Brain pericyte (primary cell): ENCODE results near the gene TANGO6.
"Not testable (repeated sequence)": the region's sequence is repeated elsewhere in the genome, so short reads cannot be mapped to it uniquely, and the experiment has no call there.

Experiments used
- DNase-seq: peaks from one replicate; pipeline ENCODE4 v3.0.0-alpha.2; 2012; ENCODE audit warnings: low read depth, low spot score

Gene TANGO6

DNA sequence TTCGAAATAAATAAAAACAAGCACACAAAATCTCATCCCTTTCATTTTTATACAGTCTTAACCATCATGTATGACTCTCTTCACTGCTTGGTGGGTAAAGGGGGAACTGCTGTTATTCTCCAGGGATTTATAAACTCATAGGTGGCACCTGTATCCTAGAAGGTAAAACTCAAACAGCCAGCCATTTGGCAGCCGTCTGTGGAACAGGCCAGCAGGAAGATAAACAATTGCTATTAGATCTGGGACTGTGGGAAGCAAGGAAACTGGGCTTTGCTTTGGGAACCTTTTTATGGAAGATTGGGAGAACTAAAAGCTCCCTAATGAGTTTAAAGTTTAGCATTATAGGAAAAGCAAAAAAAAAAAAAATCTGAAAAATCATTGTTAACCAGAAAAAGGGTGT, 126.0 kb downstream of the TANGO6 start:
- DNase-seq, result no peak

DNA sequence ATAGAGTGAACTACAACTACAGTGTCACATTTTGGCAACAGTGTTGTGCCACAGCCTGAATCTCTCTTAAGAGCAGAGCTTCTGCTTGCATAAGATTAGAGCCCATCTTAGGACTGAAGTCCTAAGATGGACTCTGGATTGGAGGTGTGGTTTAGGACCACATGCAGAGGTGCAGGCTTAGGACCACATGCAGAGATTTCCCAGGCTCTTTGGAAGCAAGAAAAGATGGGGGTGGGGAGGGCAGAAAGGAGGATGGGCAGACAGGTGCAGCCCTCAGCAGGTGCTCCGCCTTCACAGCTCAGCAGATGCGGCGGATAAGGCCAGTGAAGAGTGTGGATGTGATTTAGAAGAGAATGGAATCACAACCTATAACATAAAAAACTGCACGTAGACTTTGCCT, 128.7 kb downstream of the TANGO6 start:
- no peak for DNase-seq

DNA sequence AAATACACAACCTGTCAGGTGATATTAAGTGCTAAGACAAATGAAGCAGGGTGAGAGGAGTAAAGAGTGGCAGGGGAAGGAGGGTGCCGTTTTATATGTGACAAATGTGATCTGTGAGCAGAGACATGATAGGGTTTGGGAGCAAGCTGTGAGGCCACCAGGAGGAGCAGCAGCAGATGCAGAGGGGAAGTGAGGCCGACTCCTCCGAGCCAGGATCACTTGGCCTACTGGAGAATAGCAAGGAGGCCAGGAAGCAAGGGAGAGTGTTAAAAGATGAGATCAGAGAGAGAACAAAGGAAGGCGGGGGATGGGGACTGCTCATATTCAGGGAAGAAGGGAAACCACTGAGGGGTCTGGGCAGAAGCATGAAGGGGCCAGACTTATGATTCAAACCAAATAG, 129.4 kb downstream of the TANGO6 start:
- DNase-seq, result no peak

DNA sequence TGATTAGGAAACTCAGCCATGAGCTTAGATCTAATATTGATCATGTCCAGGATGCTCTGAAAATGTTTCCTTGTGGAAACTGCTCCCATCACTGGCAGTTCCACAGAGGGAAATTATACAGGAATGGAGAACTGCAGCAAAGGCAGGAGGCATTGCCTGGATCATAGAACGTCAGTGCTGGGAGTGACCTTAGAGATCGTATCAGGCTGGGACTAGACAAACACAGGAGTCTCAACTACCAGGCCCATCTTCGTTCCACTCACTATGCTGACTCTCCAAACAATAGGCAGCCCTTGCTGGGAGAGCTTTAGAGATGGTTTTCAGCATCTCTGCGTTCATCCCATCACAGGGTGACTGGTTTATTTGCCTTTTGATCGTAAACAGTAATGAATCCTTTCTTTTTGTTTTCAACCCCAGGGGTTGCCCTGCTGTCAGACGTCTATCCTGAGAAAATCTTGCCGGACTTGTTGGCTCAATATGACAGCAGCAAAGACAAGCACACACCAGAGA, 130.3 kb downstream of the TANGO6 start:
- DNase-seq, result no peak

- no peak for DNase-seq
Observed at GRCh38 chr16:68978303-68978954, 135.1 kb downstream of the TANGO6 start.

DNA sequence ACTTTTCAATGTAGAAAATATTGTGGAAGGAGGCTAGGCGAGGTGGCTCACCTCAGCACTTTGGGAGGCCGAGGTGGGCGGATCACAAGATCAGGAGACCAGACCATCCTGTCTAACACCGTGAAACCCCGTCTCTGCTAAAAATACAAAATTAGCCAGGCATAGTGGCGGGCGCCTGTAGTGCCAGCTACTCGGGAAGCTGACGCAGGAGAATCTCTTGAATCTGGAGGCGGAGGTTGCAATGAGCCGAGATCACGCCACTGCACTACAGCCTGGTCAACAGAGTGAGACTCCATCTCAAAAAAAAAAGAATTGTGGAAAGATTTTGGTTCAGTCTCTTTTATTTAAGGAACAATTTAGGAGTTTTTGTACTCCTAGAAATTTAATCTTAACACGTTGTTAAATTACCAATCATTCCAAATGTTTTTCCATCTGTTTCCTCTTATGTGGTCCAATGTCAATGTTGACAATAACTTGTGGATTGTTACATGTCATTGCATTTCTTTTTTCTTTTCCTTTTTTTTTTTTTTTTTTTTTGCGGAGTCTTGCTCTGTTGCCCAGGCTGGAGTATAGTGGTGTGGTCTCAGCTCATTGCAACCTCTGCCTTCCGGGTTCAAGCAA, 137.5 kb downstream of the TANGO6 start:
- DNase-seq, result no peak

- no peak for DNase-seq
Observed at GRCh38 chr16:68981971-68982370, 138.6 kb downstream of the TANGO6 start.

DNA sequence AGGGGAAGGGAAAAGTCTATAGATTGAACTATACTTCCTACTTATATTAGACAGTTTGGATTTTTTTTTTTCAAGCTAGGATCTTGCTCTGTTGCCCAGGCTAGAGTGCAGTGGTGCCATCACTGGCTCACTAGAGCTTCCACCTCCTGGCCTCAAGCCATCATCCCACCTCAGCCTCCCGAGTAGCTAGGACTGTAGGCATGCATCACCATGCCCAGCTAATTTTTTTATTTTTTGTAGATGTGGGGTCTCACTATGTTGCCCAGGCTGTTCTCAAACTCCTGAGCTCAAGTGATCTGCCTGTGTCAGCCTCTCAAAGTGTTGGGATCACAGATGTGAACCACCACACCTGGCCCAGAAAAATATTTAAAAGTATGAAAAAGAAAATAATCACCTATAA, 141.1 kb downstream of the TANGO6 start:
- no peak for DNase-seq

DNA sequence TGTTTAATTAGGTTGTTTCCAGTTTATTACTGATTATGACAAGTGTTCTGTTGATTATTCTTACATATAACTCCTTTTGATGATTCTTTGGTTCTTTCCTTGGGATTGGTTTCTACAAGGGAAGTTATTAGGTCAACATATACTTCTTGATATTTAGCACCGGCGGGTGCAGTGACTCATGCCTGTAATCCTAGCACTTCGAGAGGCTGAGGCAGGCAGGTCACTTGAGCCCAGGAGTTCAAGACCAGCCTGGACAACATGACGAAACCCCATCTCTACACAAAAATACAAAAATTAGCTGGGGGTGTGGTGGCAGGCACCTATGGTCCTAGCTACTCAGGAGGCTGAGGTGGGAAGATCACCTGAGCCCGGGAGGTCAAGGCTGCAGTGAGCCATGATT, 141.9 kb downstream of the TANGO6 start:
- DNase-seq, result no peak

DNA sequence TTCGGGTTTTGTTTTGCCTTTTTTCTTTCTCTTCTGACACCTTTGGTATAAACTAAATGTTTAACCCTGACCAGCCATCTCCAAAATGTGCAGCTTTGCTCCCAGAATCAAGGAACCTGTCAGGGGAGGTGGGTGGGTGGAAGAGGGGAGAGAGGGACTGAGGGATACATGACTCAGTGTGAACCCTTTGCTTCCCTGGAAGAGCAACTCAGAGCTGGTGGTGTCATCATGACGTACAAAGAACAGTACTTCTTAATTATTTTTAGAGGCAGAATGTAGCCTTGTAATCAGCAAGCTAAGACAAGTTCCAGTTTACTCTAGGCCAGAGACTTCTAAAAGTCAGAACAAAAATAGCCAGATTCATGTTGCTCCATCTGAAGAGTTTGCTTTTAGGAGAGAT, 142.5 kb downstream of the TANGO6 start:
- no peak for DNase-seq

DNA sequence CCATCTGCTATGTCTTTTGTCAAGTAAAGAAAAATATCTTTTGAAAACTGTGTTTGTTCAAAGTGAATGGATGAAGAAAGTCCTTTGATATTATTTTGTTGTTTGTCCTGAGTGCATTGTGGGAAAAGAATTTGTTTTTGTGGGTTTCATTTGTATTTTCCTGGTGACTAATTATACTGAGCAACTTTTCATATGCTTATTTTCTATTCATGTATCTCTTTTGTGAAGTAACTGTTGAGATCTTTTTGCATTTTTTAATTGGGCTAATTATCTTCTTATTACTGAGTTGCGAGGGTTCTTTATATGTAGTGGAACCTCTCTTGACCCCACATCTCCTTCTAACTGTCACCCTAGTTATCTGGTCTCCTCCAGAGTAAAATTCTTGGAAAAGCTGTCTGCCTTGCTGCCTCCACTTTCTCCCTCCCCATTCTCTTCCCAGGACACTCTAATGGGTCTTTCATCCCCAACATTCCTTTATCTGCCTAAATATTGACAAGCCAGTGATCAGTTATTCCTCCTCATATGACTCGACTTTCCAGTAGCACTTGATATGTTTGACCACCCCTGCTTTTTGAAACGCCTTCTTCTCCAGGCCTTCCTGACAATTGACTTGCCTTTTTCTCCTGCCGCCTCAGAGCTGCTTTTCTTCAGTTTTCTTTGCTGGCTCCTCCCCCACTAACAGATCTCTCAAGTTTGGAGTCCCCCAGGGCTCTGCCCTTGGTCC, 144.6 kb downstream of the TANGO6 start:
- DNase-seq, result no peak

DNA sequence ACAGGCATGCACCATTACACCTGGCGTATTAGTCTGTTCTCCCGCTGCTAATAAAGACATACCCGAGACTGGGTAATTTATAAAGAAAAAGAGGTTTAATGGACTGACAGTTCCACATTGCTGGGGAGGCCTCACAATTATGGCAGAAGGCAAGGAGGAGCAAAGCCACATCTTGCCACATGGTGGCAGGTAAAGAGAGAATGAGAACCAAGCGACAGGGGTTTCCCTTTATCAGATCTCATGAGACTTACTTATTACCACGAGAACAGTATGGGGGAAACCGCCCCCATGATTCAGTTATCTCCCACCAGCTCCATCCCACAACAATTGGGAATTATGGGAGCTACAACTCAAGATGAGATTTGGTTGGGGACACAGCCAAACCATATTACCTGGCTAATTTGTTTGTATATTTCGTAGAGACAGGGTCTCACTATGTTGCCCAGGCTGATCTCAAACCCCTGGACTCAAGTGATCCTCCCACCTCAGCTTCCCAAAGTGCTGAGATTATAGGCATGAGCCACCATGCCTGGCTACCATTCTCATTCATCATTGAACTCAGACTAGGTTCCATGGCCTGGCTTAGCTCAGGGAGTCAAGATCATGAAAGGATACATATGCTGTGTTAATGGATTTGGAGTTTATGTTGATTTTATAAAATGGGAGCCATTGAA, 147.0 kb downstream of the TANGO6 start:
- DNase-seq, result not testable (repeated sequence)

GRCh38 chr16:68991075-68991474, 147.7 kb downstream of the TANGO6 start:
- DNase-seq, result no peak

GRCh38 chr16:68992521-68992920, 149.2 kb downstream of the TANGO6 start:
- no peak for DNase-seq

- no peak for DNase-seq
Observed at GRCh38 chr16:68993456-68993855, 150.1 kb downstream of the TANGO6 start.

- DNase-seq, result no peak
Observed at GRCh38 chr16:68993885-68994284, 150.6 kb downstream of the TANGO6 start.

DNA sequence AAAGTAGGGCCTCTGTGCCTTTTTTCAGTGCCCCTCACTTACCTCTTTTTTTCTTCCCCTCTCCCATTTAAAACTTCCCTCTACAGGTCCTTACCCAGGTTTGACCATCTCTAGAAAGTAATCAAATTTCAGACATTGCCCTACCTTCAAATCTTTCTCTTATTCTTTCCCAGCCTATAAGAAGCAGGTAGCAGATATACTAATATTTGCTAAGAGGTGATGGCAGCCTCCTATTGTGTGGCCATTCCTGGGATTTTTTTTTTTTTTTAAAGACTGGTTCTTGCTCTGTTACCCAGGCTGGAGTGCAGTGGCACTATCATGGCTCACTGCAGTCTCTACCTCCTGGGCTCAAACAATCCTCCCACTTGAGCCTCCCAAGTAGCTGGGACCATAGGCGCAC, 151.0 kb downstream of the TANGO6 start:
- no peak for DNase-seq

DNA sequence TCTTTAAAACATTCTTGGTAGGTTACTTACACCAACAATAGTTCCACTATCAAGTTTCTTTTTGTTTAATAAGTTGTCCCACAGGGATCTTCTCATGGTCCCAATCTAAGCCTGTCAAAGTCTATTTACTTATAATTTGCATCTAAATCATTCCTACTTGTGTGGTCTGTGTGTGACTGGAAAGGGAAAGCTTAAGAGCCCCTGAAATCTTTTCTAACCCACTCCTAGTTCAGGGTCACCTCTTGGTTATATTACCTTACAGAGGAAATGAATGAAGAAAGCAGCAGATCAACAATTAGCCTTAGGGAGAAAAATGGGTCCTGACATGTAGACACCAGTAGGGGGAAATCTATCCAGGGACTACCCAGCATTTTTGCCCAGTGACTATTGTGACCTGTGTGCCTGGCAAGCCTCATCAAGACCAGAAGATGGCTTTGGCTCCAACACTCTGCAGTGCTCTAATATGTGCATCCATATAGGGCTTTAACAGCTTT, 151.7 kb downstream of the TANGO6 start:
- DNase-seq, result no peak

- DNase-seq, result no peak
Observed at GRCh38 chr16:68997564-68997963, 154.2 kb downstream of the TANGO6 start.

- no peak for DNase-seq
Observed at GRCh38 chr16:68999114-68999513, 155.8 kb downstream of the TANGO6 start.

GRCh38 chr16:69003500-69003899, 160.2 kb downstream of the TANGO6 start:
- DNase-seq, result no peak
